GM18858 (cell line): ENCODE results near the gene PLD5.

Experiments used
- ATAC-seq: cut with Tn5 transposase; IDR thresholded peaks from one replicate; pipeline ENCODE4 v1.9.1; 2021; ENCODE audit not compliant: unreplicated experiment

PLD5 gene

DNA sequence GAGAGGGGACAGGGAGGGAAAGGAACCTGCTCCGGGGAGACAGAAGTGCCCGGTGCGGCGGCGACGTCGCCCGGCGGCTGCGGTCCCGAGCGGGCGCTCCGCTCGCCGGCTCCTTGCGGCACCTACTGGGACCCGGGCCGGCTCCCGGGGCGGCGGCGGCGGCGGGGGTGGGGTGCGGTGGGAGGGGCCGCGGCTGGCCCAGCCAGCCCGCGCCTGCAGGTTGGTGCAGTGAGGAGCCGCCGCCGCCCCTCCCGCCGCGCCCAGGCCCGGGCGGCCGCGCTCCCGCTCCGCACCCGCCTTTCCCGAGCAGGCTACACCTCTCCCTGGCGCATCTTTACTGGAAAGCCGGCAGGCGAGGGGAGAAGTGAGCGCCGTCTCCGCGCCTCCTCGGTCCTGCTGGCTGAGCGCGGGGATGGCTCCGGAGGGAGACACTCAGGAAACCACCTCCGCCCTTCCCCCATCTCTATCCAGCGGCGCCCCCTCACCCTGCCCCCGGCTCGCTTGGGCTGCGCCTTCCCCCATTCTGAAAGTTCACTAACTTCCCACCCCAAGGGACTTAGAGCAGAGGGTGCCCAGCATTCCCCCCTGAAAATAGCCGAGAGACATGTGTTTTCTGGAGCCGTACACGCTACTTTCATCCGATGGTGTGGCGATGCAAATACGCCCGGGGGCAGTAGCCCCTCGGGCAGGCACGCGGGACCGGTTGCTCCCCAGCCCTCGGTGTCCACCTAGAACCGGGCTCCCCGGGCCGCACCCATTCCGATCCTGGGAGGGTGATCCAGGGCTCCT, at the start of gene PLD5:
TSS of gene PLD5 (minus strand) at position 127 of the 789 bp plus-strand sequence.
- ATAC-seq = no peak

DNA sequence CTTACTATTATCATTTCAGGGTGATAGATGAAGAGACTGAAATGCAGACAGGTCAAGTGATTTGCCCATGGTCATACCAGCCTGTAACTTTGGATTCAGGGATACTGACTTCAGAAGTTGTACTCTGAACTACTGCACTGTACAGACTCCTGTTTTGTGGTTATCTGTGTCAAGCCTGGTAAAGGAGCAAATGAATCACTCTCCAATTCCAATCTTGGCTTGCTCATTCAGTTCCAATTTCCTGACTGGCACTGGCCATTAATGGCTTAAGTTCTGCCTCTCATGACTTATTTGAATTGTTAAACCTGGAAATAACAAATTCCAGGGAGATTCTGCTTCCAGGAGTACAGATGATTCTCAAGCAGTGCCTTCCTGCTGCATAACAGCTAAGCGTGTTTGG, 45.4 kb upstream of the PLD5 start:
- no peak for ATAC-seq

DNA sequence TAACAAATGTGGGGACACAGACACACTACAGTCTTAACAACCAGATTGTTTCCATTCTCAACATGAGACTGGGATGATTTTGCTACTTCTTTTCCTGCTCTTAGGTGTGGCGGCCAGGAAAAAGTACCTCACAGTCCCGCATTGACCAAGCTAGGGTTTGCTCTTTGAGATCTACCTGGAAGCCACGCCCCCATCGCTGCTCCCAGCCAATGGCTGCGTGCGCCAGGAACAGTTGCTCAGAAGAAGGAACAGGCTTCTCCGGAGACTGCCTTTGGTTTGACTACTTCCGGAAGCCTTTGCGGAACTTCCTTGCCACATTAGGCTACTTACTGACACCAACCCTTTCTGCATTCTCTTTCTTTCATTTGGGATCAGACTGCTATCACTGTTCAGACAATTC, 44.2 kb upstream of the PLD5 start:
- no peak for ATAC-seq

GRCh38 chr1:242567596-242567995, 43.1 kb upstream of the PLD5 start:
- no peak for ATAC-seq

DNA sequence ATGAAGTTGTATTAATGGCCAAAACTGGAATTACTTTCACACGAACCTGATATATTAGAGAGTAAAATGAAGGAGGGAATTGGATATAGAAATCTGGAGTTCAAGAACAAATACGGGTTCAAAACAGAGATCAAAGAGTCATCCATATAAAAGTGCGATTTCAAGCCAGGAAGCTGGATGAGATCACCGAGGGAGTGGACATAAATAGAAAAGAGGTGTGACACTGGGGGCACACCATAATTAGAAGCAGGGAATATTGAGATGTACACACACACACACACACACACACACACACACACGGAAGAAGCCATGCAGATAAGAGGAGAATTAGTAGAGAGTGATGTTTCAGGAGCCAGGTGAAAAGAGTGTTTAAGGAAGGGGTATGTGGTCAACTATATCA, 32.3 kb upstream of the PLD5 start:
- ATAC-seq = no peak

GRCh38 chr1:242556276-242556675, 31.8 kb upstream of the PLD5 start:
- ATAC-seq = no peak

GRCh38 chr1:242554577-242554976, 30.1 kb upstream of the PLD5 start:
- no peak for ATAC-seq

GRCh38 chr1:242546849-242547729, 22.6 kb upstream of the PLD5 start:
- ATAC-seq = no peak

DNA sequence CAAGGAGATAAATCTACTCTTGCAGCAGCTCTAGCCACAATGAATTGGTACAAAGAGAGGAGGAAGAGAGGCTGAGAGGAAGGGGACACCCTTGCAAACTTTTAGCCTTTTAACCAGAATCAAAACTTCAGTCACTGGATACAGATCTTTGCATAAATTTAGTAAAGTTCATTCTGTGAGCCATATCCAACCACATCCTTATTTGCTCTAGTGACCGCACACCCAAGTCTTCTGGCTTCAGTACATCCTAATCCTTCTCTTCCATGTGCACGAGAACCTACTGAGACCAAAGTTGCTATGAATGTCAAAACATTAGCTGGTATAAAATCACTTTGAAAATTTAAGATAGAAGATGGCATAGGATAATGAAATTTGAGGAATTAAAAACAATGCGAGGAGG, 21.9 kb upstream of the PLD5 start:
- ATAC-seq = no peak

DNA sequence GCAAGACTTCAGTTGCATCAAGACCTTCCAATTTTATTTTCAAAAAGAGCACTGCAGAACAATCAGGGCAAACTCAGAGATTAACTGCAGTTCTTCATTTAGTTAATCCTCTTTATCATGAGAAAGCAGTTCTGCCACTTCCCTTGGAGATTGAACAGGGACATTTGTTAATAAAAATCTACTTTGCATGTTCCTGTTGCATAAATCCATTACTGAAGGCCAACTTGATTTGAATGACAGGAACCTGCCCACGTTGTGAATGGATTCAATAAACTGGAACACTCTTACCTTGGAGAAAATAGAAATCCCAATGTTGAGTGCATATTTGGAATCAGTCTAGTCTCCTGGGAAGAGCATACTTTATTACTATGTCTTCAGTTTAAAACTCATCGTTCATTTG, 19.6 kb upstream of the PLD5 start:
- no peak for ATAC-seq

DNA sequence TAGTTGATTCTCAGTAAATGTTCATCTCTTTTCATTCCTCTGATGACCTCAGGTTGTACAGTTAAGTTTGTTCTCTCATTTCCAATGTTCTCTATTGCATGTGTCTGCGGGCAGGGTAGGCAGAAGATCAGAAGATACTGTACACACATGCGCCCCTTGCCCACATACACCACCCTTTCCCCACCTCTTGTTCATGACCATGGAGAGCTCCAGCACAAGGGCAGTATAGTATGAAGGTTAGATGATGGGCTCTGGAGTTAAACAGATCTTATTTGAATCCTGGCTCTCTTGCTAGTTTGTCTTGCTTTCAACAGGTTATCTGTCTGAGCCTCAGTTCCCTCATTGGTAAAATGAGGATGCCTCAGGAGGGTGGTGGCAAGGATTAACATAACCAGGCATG, 17.8 kb upstream of the PLD5 start:
- no peak for ATAC-seq

- ATAC-seq = no peak
Measured at GRCh38 chr1:242535986-242536385, 11.5 kb upstream of the PLD5 start.

- no peak for ATAC-seq
Measured at GRCh38 chr1:242534753-242535152, 10.3 kb upstream of the PLD5 start.

GRCh38 chr1:242530761-242531160, 6.3 kb upstream of the PLD5 start:
- no peak for ATAC-seq

GRCh38 chr1:242525769-242526168, 1.3 kb upstream of the PLD5 start:
- no peak for ATAC-seq

DNA sequence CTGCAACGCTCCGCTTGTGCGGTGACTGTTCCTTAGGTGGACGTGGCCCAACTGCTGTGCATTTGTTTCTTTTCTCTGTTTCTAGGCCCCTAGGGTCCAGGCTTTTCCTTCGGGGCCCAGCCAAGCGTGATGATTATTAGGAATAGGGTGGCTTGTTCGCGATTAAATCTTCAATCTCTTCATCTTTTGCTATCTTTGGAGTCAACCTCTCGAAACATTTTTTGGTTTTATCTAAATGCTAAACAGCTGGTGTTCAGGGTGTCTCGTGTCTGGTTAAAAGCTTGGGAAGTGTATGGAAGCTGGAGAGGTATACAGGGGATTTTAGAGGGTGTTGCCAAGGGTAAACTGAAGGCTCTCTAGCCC, 844 bp upstream of the PLD5 start:
- no peak for ATAC-seq

- ATAC-seq = no peak
Measured at GRCh38 chr1:242523719-242524570, 552 bp downstream of the PLD5 start.

DNA sequence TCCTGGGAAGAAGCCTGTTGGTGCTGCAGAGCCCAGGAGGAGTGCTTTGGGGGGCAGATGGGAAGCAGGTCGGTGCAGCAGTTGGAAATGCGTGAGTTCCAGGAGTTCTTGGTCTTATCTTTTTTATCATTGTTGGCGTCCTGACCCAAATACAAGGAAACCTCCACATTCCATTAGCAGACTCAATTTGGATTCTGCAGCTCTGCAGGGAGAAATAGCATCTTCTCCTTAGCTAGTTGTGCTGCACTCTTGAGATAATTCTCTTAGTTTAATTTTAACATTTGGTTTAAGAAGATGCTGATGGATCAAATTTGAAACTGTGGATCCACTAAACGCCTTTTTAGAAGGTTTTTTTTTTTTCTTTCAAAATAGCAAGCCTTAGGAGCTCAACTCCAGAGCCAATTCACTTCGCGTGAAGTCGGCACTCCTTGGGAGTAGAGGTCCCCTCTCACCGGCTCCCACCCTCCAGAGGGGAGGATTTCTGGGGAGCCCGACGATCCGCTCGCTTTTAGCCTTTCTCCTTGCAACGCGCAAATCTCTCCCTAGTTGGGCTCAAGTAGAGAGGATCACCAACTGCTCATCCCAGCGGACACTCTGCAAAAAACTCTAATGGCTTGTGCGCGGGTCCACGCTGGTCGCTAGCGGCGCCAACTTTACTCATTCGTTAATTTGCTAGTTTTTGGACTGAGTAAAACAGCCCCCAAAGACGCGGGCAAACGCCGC, 1.3 kb downstream of the PLD5 start:
- no peak for ATAC-seq

GRCh38 chr1:242522304-242522945, 2.1 kb downstream of the PLD5 start:
- no peak for ATAC-seq

GRCh38 chr1:242515555-242515954, 8.9 kb downstream of the PLD5 start:
- ATAC-seq = no peak
